Measurements from ENCODE around the gene KCTD7.

DNA sequence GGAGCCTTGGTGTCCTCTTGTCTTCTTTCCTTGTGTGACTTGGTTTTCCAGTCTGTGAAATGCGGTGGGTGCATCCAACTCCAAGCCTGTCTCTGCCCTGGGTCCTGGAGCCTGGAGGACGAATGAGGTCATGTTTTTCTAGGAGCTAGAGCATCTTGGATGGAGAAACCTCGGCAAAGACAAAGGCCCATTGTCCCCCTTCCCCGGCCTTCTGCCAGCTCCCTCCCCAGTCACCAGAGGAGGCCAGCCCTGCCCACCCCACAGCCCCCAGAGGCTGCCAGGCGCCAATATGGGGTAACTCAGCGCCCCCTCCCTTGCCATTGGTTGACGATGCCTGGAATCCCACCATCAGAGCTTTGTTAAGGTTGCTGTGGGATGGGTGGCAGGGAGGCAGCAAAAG lies 40.4 kb downstream of the KCTD7 start:
- TF ChIP-seq, protein P1, sequence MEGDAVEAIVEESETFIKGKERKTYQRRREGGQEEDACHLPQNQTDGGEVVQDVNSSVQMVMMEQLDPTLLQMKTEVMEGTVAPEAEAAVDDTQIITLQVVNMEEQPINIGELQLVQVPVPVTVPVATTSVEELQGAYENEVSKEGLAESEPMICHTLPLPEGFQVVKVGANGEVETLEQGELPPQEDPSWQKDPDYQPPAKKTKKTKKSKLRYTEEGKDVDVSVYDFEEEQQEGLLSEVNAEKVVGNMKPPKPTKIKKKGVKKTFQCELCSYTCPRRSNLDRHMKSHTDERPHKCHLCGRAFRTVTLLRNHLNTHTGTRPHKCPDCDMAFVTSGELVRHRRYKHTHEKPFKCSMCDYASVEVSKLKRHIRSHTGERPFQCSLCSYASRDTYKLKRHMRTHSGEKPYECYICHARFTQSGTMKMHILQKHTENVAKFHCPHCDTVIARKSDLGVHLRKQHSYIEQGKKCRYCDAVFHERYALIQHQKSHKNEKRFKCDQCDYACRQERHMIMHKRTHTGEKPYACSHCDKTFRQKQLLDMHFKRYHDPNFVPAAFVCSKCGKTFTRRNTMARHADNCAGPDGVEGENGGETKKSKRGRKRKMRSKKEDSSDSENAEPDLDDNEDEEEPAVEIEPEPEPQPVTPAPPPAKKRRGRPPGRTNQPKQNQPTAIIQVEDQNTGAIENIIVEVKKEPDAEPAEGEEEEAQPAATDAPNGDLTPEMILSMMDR (IDR thresholded peaks at IDR 0.05 in 2 of 3, conservative IDR thresholded peaks at IDR 0.05 in 1 of 3; ENCODE audit: borderline replicate concordance in 1 of 3, insufficient read depth in 1 of 3, low read depth in 2 of 3, low read length in 2 of 3): no peak
- TF ChIP-seq EZH2 (IDR thresholded peaks at IDR 0.05) (no peak), POLR2A (IDR thresholded peaks at IDR 0.05; ENCODE audit: borderline replicate concordance, extremely low read depth, insufficient read depth, insufficient read length) (no peak), ZNF274 (IDR thresholded peaks at IDR 0.05; ENCODE audit: low read depth, low read length) (no peak), SP1 (IDR thresholded peaks at IDR 0.05; ENCODE audit: low read depth) (no peak), JUND (IDR thresholded peaks at IDR 0.05) (no peak), SIN3A (IDR thresholded peaks at IDR 0.05; ENCODE audit: low read depth) (no peak), EGR1 (IDR thresholded peaks at IDR 0.05; ENCODE audit: low read depth) (no peak), POLR2AphosphoS5 (IDR thresholded peaks at IDR 0.05; ENCODE audit: low read depth, low read length) (no peak), YY1 (IDR thresholded peaks at IDR 0.05; ENCODE audit: extremely low read depth, insufficient replicate concordance, low read depth, low read length) (no peak)
- TF ChIP-seq, protein P2, sequence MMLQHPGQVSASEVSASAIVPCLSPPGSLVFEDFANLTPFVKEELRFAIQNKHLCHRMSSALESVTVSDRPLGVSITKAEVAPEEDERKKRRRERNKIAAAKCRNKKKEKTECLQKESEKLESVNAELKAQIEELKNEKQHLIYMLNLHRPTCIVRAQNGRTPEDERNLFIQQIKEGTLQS (IDR thresholded peaks at IDR 0.05): no peak
- TF ChIP-seq, protein P3, sequence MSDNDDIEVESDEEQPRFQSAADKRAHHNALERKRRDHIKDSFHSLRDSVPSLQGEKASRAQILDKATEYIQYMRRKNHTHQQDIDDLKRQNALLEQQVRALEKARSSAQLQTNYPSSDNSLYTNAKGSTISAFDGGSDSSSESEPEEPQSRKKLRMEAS (IDR thresholded peaks at IDR 0.05): no peak
